ENCODE data around the gene ITLN1. TPM values are rescaled to one million over a fixed set of nuclear protein-coding genes. Genes with fewer than 3 reads are reported as not detected.
A peak's percentile ranks its signal among the peaks of the same experiment; 100 is the strongest.

Gene ITLN1
- total RNA-seq, 4 donors from 2014 or later, result 0.61 TPM; not detected in 3

- no peaks in the 10 kb centered on the region for H3K36me3 ChIP-seq
- DNase-seq (no peak), ATAC-seq (no peak)
- no peak overlapping the region for H3K4me3 ChIP-seq
- in situ Hi-C loops (cut with MboI; ENCODE audit: low sequenced_read_pairs in 4 of 4) (no loop called here), intact Hi-C loops (cut with DNase I; ENCODE audit: low total_unique reads) (no loop called here)
- H3K9me3 ChIP-seq, result no peaks in the 10 kb centered on the region
- H3K27ac ChIP-seq, result no peak overlapping the region
- H3K4me1 ChIP-seq, result no peaks in the 10 kb centered on the region
- H3K27me3 ChIP-seq, result no peaks in the 10 kb centered on the region
- no peak for TF ChIP-seq CTCF (IDR thresholded peaks at IDR 0.05 in 4 of 5, conservative IDR thresholded peaks at IDR 0.05 in 1 of 5)
- TF ChIP-seq POLR2A (IDR thresholded peaks at IDR 0.05), result no peak
Measured at GRCh38 chr1:160888926-160889325, 3.9 kb upstream of the ITLN1 start.

GRCh38 chr1:160887071-160887470 is 2.1 kb upstream of the ITLN1 start:
- H3K36me3 ChIP-seq, result no peaks in the 10 kb centered on the region
- ATAC-seq (no peak), DNase-seq (no peak)
- no peak for TF ChIP-seq POLR2A (IDR thresholded peaks at IDR 0.05)
- no peak for TF ChIP-seq CTCF (IDR thresholded peaks at IDR 0.05 in 4 of 5, conservative IDR thresholded peaks at IDR 0.05 in 1 of 5)
- no peaks in the 10 kb centered on the region for H3K4me1 ChIP-seq
- H3K27ac ChIP-seq, result no peak overlapping the region
- intact Hi-C loops (cut with DNase I; ENCODE audit: low total_unique reads), result no loop called here
- H3K9me3 ChIP-seq, result no peaks in the 10 kb centered on the region
- in situ Hi-C loops (cut with MboI; ENCODE audit: low sequenced_read_pairs in 4 of 4), result no loop called here
- no peaks in the 10 kb centered on the region for H3K27me3 ChIP-seq
- H3K4me3 ChIP-seq, result no peak overlapping the region

GRCh38 chr1:160884579-160884978 is 401 bp downstream of the ITLN1 start:
- in situ Hi-C loops (cut with MboI; ENCODE audit: low sequenced_read_pairs in 4 of 4) (no loop called here), intact Hi-C loops (cut with DNase I; ENCODE audit: low total_unique reads) (no loop called here)
- Histone ChIP-seq H3K36me3 (no peaks in the 10 kb centered on the region), H3K4me3 (no peak overlapping the region), H3K9me3 (no peaks in the 10 kb centered on the region), H3K27me3 (no peaks in the 10 kb centered on the region), H3K4me1 (no peaks in the 10 kb centered on the region), H3K27ac (no peak overlapping the region)
- DNase-seq (no peak), ATAC-seq (no peak)
- TF ChIP-seq POLR2A (IDR thresholded peaks at IDR 0.05), result no peak
- TF ChIP-seq CTCF (IDR thresholded peaks at IDR 0.05 in 4 of 5, conservative IDR thresholded peaks at IDR 0.05 in 1 of 5), result peak in 1 of 5 experiments; percentile 25

DNA sequence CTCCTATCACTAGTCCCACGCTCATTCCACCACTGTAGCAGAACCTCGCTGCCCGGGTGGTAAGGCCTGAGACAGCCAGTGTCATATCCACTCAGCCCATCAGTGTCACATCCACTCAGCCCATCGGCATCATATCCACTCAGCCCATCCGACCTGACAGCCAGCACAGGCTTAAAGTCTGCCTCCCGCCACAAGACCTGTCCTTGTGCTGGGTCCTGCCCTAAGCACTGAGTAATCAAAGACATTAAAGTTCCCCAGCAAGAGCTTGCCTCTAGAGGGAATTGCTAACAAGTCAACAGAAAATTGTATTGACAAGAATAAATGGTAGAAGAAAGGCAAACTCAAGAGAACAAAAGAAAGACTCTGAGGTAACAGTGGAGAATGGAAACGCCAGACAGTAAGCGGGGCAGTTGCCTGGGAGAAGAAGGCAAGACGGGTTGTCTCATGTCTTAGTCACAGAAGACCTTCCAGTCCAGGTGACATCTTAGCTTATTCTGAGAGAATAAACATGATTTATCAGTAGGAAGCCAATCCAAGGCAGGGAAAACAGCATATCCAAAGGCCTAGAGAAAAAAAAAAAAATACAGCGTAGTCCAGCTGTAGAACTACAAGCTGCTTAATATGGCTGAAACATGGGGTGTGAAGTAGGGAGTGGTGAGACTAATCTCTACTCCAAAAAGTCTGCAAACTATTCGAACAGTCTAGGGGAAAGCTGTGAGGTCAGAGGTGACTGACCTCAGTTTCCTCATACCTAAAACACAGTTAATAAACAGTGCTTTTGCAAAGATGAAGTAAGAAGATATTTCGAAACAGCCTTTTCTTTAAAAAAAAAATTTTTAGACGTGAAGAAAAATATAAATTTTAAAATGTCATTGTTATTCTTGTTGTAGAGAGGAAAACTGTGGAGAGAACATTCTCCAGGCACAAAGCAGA is 1.1 kb downstream of the ITLN1 start:
- H3K27me3 ChIP-seq, result no peaks in the 10 kb centered on the region
- ATAC-seq (no peak), DNase-seq (no peak)
- TF ChIP-seq POLR2A (IDR thresholded peaks at IDR 0.05) (no peak), CTCF (IDR thresholded peaks at IDR 0.05 in 4 of 5, conservative IDR thresholded peaks at IDR 0.05 in 1 of 5) (no peak)
- H3K36me3 ChIP-seq, result no peaks in the 10 kb centered on the region
- no peak overlapping the region for H3K27ac ChIP-seq
- no peaks in the 10 kb centered on the region for H3K4me1 ChIP-seq
- H3K9me3 ChIP-seq, result no peaks in the 10 kb centered on the region
- intact Hi-C loops (cut with DNase I; ENCODE audit: low total_unique reads), result no loop called here
- in situ Hi-C loops (cut with MboI; ENCODE audit: low sequenced_read_pairs in 4 of 4), result no loop called here
- H3K4me3 ChIP-seq, result no peak overlapping the region

All from gastrocnemius medialis (tissue), 4 donors.